Endothelial cell of umbilical vein (primary cell): ENCODE data around the gene PRKAR1B.

ENCODE experiments used
- FOS ChIP-seq: IDR thresholded peaks from 2 replicates; pipeline ENCODE4 v1.6.1; 2011; ENCODE audit warnings: mild to moderate bottlenecking, low read length, moderate library complexity, borderline replicate concordance; ENCODE audit not compliant: insufficient read depth
- GATA2 ChIP-seq: IDR thresholded peaks from 2 replicates; pipeline ENCODE4 v1.7.0; 2011; ENCODE audit warnings: low read depth, mild to moderate bottlenecking, moderate library complexity, mixed read lengths, low read length; ENCODE audit not compliant: insufficient read length, insufficient read depth
- JUN ChIP-seq: IDR thresholded peaks from 2 replicates; pipeline ENCODE4 v1.6.1; 2011; ENCODE audit warnings: borderline replicate concordance, low read depth; ENCODE audit not compliant: insufficient read length, insufficient read depth
- POLR2A ChIP-seq: IDR thresholded peaks from 2 replicates; pipeline ENCODE4 v1.6.1; 2012; ENCODE audit warnings: low read depth, mild to moderate bottlenecking, control low read depth, low read length
- POLR2AphosphoS5 ChIP-seq: IDR thresholded peaks from 2 replicates; pipeline ENCODE4 v1.6.1; 2012; ENCODE audit warnings: low read depth, mild to moderate bottlenecking, control low read depth, low read length, moderate library complexity; ENCODE audit not compliant: insufficient read depth
- TF ChIP-seq, protein P1 (sequence below), 2 donors: IDR thresholded peaks; 1 replicate in 1 of 2; 2 replicates in 1 of 2; pipeline ENCODE4 v1.5.1; 2011; ENCODE audit warnings: low read length in 2 of 2, mild to moderate bottlenecking in 2 of 2, moderate library complexity in 2 of 2, control low read depth in 1 of 2, inconsistent platforms in 1 of 2, low read depth in 1 of 2; ENCODE audit not compliant: insufficient read depth in 1 of 2; ENCODE audit errors: extremely low read depth in 1 of 2

DNA sequence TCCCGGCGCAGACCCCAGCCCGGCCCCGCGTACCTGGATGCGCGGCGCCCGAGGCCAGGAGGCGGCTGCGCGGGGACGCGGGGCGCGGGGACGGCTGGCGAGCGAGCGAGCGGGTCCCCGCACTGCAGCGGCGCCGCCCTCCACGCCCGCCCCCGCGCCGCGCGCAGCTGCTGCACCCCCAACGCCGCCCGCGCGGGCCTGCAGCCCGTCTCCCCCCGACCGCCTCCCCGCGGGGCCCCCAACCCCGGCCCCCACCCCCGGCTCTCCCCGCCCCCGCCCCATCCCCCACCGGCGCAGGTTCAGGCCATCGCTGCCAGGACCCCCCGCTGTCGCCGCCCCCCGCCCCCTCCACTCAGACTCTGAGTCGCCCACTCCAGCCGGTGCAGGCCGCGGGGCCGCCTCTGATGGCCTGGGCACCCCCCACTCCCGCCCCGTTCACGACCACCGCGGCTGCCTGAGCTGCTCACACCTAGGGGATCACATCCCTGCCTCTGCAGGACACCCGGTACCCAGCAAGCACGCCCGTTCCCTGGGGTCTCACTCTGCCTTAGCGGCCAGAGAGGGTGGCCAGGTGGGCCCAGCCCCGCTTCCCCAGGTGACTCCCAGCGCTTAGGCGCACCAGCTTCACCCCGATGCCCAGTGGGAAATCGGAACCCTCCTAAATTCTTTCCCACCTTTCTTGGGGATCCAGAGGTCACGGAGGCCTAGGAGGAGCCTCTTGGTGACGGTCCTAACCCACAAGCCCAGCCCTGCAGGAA is 14.5 kb downstream of the PRKAR1B start:
- TF ChIP-seq GATA2 (no peak), FOS (no peak), POLR2AphosphoS5 (no peak), POLR2A (no peak), JUN (no peak)
- TF ChIP-seq, protein P1, sequence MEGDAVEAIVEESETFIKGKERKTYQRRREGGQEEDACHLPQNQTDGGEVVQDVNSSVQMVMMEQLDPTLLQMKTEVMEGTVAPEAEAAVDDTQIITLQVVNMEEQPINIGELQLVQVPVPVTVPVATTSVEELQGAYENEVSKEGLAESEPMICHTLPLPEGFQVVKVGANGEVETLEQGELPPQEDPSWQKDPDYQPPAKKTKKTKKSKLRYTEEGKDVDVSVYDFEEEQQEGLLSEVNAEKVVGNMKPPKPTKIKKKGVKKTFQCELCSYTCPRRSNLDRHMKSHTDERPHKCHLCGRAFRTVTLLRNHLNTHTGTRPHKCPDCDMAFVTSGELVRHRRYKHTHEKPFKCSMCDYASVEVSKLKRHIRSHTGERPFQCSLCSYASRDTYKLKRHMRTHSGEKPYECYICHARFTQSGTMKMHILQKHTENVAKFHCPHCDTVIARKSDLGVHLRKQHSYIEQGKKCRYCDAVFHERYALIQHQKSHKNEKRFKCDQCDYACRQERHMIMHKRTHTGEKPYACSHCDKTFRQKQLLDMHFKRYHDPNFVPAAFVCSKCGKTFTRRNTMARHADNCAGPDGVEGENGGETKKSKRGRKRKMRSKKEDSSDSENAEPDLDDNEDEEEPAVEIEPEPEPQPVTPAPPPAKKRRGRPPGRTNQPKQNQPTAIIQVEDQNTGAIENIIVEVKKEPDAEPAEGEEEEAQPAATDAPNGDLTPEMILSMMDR (IDR thresholded peaks at IDR 0.05; ENCODE audit: extremely low read depth in 1 of 2, insufficient read depth in 1 of 2, low read depth in 1 of 2, low read length in 2 of 2) = no peak
